AG10803 (cell line): ENCODE measurements around the gene ITPR1.

Experiments used
- DNase-seq: peaks from one replicate; pipeline ENCODE4 v3.0.0; 2010; ENCODE audit warnings: low read depth
- H3K4me3 ChIP-seq: 2 replicates; pipeline ENCODE4 v1.5.1; 2011; ENCODE audit warnings: mild to moderate bottlenecking, low read length, control low read depth
- CTCF ChIP-seq: conservative IDR thresholded peaks from 2 replicates; pipeline ENCODE4 v1.5.1; 2011; ENCODE audit warnings: mild to moderate bottlenecking, low read length, control low read depth, inconsistent platforms

Gene ITPR1

GRCh38 chr3:4599612-4600011, 106.5 kb downstream of the ITPR1 start:
- no peak overlapping the region for H3K4me3 ChIP-seq
- no peak for DNase-seq
- no peak for TF ChIP-seq CTCF

GRCh38 chr3:4600493-4600892, 107.3 kb downstream of the ITPR1 start:
- no peak overlapping the region for H3K4me3 ChIP-seq
- no peak for TF ChIP-seq CTCF
- no peak for DNase-seq

- H3K4me3 ChIP-seq = no peak overlapping the region
- no peak for DNase-seq
- TF ChIP-seq CTCF = no peak
Observed at GRCh38 chr3:4601892-4602291, 108.7 kb downstream of the ITPR1 start.

- TF ChIP-seq CTCF = no peak
- DNase-seq = no peak
- H3K4me3 ChIP-seq = no peak overlapping the region
Observed at GRCh38 chr3:4604693-4605092, 111.5 kb downstream of the ITPR1 start.

- no peak for DNase-seq
- H3K4me3 ChIP-seq = no peak overlapping the region
- TF ChIP-seq CTCF = no peak
Observed at GRCh38 chr3:4606911-4607310, 113.8 kb downstream of the ITPR1 start.

- DNase-seq = no peak
- H3K4me3 ChIP-seq = no peak overlapping the region
- TF ChIP-seq CTCF = no peak
Observed at GRCh38 chr3:4613366-4613765, 120.2 kb downstream of the ITPR1 start.

- no peak for DNase-seq
- TF ChIP-seq CTCF = no peak
- no peak overlapping the region for H3K4me3 ChIP-seq
Observed at GRCh38 chr3:4614070-4614469, 120.9 kb downstream of the ITPR1 start.
